Testis (tissue), 2 donors: ENCODE measurements around the gene ZNF438.

Source experiments
- CTCF ChIP-seq, 3 experiments: fragments of 450-650 bp in 2 of 3; fragments of 200-600 bp in 1 of 3; sonication (generic) in 1 of 3; IDR thresholded peaks; one replicate each; pipeline ENCODE4 v1.5.1; 2016 to 2019; ENCODE audit warnings: antibody characterized with exemption in 3 of 3, mild to moderate bottlenecking in 2 of 3, moderate library complexity in 1 of 3
- POLR2A ChIP-seq: fragments of 450-650 bp; IDR thresholded peaks from one replicate; pipeline ENCODE4 v1.6.1; 2017; ENCODE audit warnings: antibody characterized with exemption, mild to moderate bottlenecking, moderate library complexity

- no peak for TF ChIP-seq CTCF (IDR thresholded peaks at IDR 0.05)
- no peak for TF ChIP-seq POLR2A
Measured at GRCh38 chr10:30826679-30827078, 205.0 kb downstream of the ZNF438 start.
